ENCODE measurements around the gene TMEM259.

TMEM259 gene

GRCh38 chr19:1016647-1017114 lies 4.2 kb downstream of the TMEM259 start:
- TF ChIP-seq, protein P1, sequence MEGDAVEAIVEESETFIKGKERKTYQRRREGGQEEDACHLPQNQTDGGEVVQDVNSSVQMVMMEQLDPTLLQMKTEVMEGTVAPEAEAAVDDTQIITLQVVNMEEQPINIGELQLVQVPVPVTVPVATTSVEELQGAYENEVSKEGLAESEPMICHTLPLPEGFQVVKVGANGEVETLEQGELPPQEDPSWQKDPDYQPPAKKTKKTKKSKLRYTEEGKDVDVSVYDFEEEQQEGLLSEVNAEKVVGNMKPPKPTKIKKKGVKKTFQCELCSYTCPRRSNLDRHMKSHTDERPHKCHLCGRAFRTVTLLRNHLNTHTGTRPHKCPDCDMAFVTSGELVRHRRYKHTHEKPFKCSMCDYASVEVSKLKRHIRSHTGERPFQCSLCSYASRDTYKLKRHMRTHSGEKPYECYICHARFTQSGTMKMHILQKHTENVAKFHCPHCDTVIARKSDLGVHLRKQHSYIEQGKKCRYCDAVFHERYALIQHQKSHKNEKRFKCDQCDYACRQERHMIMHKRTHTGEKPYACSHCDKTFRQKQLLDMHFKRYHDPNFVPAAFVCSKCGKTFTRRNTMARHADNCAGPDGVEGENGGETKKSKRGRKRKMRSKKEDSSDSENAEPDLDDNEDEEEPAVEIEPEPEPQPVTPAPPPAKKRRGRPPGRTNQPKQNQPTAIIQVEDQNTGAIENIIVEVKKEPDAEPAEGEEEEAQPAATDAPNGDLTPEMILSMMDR (IDR thresholded peaks at IDR 0.05; ENCODE audit: extremely low read depth, insufficient read depth, missing control alignments): no peak

DNA sequence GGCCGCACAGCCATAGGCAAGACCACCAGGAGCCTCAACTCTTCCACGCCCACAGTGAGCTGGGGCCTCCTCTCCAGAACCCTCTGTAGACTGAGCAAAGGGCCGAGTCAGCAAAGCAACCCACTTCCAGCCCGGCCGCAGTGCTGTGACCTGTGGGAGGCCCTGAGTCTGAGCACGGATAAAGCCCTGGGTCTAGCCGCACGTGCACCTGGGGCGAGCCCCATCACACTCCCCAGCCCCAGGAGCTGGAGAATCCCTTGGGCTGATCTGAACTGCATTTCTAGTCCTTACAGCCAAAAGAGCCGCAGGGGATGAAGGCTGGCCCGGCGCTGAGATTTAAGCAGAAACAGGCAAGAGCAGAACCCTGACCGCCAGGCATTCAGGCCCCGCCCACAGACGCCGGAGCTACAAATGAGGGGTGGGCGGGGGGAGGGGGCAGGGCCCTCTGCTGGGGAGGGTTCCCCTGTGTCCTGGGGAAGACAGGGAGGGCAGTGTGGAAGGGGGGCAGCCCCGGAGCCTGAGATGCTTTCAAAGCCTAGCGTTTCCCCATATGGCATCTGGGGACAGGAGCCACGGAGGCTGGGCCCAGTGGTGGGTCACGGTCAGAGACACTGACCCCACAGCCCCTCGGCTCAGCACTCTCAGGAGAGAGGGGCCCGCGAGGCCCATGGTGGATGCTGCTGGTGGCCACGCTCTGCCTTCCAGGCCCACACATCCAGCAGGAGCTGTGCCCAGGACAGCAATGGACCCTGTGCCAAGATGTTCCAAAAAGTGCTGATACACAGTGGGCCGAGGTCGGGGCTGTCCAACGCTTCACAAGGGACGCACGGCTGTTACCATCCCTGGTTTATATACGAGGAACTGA lies 4.9 kb downstream of the TMEM259 start:
- in situ Hi-C loops (cut with MboI; ENCODE audit: low pct_unique_long_range_greater_than_20kb, low sequenced_read_pairs, unreplicated experiment): no loop called here
- TF ChIP-seq, protein P1 (IDR thresholded peaks at IDR 0.05; ENCODE audit: extremely low read depth, insufficient read depth, missing control alignments): no peak
- no peak for DNase-seq (ENCODE audit: low spot score)

More at GRCh38 chr19:1016647-1017114, 4.2 kb downstream of the TMEM259 start:
- no peak for DNase-seq (ENCODE audit: low spot score)
- in situ Hi-C loops (cut with MboI; ENCODE audit: low pct_unique_long_range_greater_than_20kb, low sequenced_read_pairs, unreplicated experiment): no loop called here

DNA sequence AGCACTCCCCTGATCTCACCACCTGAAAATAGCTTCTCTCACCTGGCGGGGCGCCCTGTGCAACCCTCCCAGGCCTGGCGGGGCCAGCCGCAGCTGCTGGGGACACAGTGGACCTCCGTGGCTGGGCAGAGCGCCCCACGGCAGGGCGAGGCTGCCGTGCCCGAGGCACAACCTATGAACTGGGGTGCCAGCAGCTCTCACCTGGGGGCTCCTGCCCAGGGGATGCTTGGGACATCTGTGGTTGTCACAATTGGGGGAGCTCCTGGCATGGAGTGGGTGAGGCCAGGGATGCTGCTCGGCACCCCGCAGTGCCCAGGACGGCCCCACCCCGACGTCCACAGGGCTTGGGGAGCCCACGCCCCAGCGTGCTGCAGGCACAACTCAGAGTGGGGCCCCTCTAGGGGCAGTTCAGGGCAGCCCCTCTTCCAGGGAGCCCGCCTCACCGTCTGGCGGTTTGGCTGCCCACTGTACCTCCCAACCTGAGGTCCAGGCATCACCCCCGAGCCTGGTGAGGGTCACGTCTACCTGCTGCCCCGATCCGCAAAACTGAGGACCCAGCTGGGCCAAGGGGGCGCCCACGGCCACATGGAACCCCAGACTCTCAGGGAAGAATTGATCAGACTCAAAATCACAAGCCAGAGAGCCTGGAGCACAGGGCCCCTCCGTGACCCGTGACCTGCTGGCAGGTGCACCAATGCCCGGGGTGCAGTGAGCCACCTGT lies 5.7 kb downstream of the TMEM259 start:
- in situ Hi-C loops (cut with MboI; ENCODE audit: low pct_unique_long_range_greater_than_20kb, low sequenced_read_pairs, unreplicated experiment): no loop called here
- TF ChIP-seq, protein P1 (IDR thresholded peaks at IDR 0.05; ENCODE audit: extremely low read depth, insufficient read depth, missing control alignments): no peak
- DNase-seq (ENCODE audit: low spot score): no peak

DNA sequence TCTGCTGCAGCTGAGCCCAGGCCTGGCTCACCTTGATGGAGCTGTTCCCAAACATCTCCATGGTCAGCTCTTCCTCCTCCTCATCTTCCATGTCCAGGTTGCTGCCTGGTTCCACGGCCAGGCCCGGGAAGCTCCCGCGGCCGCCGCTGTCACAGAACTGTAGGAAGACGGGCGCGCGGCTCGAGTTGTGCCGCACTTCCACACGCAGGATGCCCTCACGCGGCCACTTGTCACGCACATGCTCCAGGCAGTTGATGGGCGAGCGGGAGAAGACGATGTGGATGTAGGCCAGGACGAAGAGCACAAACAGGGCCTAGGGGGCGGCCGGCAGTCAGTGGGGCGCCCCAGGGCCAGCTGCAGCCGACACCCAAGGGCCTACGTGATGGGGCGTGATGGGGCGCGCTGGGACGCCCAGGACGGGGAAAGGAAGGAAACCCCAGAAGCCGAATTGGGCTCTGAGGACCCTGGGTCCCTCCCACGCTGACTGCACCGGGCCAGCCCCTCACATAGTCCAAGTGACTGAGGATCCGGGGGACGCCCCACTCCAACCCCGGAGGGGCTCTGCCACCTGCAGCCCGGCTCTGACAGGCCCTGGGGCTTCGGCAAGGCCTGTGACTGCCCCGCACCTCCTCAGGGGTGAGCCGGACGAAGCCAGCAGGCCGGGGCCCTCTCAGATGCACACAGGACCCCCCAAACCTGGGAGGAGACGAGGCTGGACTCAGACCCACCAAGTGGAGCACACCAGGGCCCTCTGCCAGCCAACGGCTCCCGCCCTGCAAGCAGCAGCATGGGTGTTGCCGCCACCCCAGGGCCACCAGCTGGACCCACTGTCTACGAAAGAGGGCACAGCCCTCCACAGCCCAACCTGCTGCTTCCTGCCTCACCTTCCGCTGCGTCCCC lies 6.5 kb downstream of the TMEM259 start:
- TF ChIP-seq, protein P1 (IDR thresholded peaks at IDR 0.05; ENCODE audit: extremely low read depth, insufficient read depth, missing control alignments): no peak
- in situ Hi-C loops (cut with MboI; ENCODE audit: low pct_unique_long_range_greater_than_20kb, low sequenced_read_pairs, unreplicated experiment): no loop called here
- no peak for DNase-seq (ENCODE audit: low spot score)

GRCh38 chr19:1013218-1013617 lies 7.7 kb downstream of the TMEM259 start:
- TF ChIP-seq, protein P1 (IDR thresholded peaks at IDR 0.05; ENCODE audit: extremely low read depth, insufficient read depth, missing control alignments): no peak
- in situ Hi-C loops (cut with MboI; ENCODE audit: low pct_unique_long_range_greater_than_20kb, low sequenced_read_pairs, unreplicated experiment): no loop called here
- DNase-seq (ENCODE audit: low spot score): no peak

DNA sequence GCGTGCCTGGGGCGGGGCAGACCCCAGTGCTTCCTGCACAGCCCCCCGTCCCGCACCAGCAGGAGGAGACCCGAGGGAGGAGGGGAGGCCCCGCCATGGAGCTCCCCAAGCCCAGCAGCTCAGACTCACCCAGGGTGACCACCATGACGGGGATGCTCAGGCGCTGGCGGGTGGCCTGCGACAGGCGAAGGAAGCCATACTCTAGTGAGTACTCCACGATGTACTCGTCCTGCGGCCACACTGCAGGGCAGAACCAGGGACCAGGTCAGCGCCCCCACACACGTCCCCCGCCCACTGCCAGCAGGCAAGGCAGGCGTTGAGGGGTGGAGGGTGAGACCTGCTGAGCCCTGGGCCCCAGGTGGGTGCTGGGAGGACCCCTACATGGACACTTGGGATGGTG lies 8.6 kb downstream of the TMEM259 start:
- in situ Hi-C loops (cut with MboI; ENCODE audit: low pct_unique_long_range_greater_than_20kb, low sequenced_read_pairs, unreplicated experiment): no loop called here
- TF ChIP-seq, protein P1 (IDR thresholded peaks at IDR 0.05; ENCODE audit: extremely low read depth, insufficient read depth, missing control alignments): no peak
- DNase-seq (ENCODE audit: low spot score): no peak
